ENCODE measurements around the gene ARPC5.

- TF ChIP-seq CTCF (IDR thresholded peaks at IDR 0.05 in 4 of 5, conservative IDR thresholded peaks at IDR 0.05 in 1 of 5) (no peak), POLR2A (IDR thresholded peaks at IDR 0.05) (no peak)
These were observed 40.0 kb downstream of the ARPC5 start for GRCh38 chr1:183595537-183595936.

All from gastrocnemius medialis (tissue), 4 donors.